Pancreas (tissue), 10 donors: ENCODE results near the gene FBLN2. TPM values are rescaled to one million over a fixed set of nuclear protein-coding genes. Genes with fewer than 3 reads are reported as not detected.

Experiments
- ATAC-seq, 4 donors: fragments of 200-7000 bp; cut with Tn5 transposase; one replicate each; pipeline versions ENCODE4 v1.8.0 to v1.9.1; 2020; ENCODE audit warnings: mild to moderate bottlenecking in 4 of 4, moderate library complexity in 4 of 4
- DNase-seq, 6 donors: peaks; one replicate each; pipeline ENCODE4 v3.0.0-alpha.2; 2020
- FAIRE-seq: peaks from 2 replicates; lab custom pipeline; 2012; peaks lifted over from hg19 to GRCh38; lab: Jason Lieb, UNC
- H3K27ac ChIP-seq, 4 donors: fragments of 200-600 bp; sonication (generic); 1 replicate in 3 of 4; 2 replicates in 1 of 4; pipeline versions ENCODE4 v1.5.0 to v1.8.0; 2020
- H3K27me3 ChIP-seq, 4 donors: fragments of 200-600 bp; one replicate each; pipeline ENCODE4 v1.8.0; 2021
- H3K36me3 ChIP-seq, 3 donors: fragments of 200-600 bp; sonication (generic) in 1 of 3; one replicate each; pipeline versions ENCODE4 v1.5.0 to v1.8.0; 2020 to 2021
- H3K4me1 ChIP-seq, 3 donors: fragments of 200-600 bp; one replicate each; pipeline ENCODE4 v1.8.0; 2021
- H3K4me3 ChIP-seq, 4 donors: fragments of 200-600 bp; sonication (generic) in 2 of 4; one replicate each; pipeline versions ENCODE4 v1.5.0 to v1.8.0; 2020 to 2021
- H3K9me3 ChIP-seq, 4 donors: fragments of 200-600 bp; one replicate each; pipeline ENCODE4 v1.8.0; 2021
- WGBS, 2 donors: extraction: QIAGEN DNeasy Blood & Tissue Kit; methylation state at CpG; one replicate each; pipeline ENCODE4 v1.1.7; 2013; 5-methylcytosine and 5-hydroxymethylcytosine counted together
- intact Hi-C, 3 donors: fragments of 100-400 bp; cut with DNase I; formaldehyde crosslinking; loops; one replicate each; pipeline versions ENCODE4 v1.11.1 to v1.14.2; 2022
- polyA plus RNA-seq, 2 donors: library from polyadenylated mRNA; stranded (reverse); fragments of 200-250 nt; gene quantifications; one replicate each; pipeline ENCODE4 v1.2.3, GENCODE V29; 2013
- total RNA-seq, 6 donors: library from RNA; stranded (reverse); fragmentation: NEBNext Ultra II Directional in 4 of 6; extraction: Animal tissue kit (Norgen Biotek cat#: 25700) in 4 of 6; gene quantifications; one replicate each; pipeline versions ENCODE4 v1.2.1 to v1.2.4, GENCODE V29; 2021 to 2023
- TF ChIP-seq, protein P1 (sequence below), 4 donors: fragments of 200-600 bp; sonication (generic) in 3 of 4; IDR thresholded peaks; one replicate each; pipeline versions ENCODE4 v1.5.0 to v1.8.0; 2021; ENCODE audit warnings: antibody characterized with exemption in 4 of 4
- donor health status: healthy with polysubstance abuse.
- donor health status: DM: no; HTN: no; CAD: no; lungs with moderate emphysema.
- donor health status: DM: no; HTN: no; CAD: no.
- donor health status: control.
- donor health status: control.
- donor health status: Bipolar disorder and iron deficiency.
- donor health status: DM: yes; HTN: yes; CAD: no.
- donor health status: DM: no; HTN: no; CAD: no.
- donor health status: DM: no; HTN: no; CAD: no.
- donor health status: DM: yes; HTN: yes; CAD: no.

FBLN2 gene
- total and polyA plus RNA-seq, 8 donors = 2.4 to 21.8 (median 4.2) TPM

- TF ChIP-seq, protein P1, sequence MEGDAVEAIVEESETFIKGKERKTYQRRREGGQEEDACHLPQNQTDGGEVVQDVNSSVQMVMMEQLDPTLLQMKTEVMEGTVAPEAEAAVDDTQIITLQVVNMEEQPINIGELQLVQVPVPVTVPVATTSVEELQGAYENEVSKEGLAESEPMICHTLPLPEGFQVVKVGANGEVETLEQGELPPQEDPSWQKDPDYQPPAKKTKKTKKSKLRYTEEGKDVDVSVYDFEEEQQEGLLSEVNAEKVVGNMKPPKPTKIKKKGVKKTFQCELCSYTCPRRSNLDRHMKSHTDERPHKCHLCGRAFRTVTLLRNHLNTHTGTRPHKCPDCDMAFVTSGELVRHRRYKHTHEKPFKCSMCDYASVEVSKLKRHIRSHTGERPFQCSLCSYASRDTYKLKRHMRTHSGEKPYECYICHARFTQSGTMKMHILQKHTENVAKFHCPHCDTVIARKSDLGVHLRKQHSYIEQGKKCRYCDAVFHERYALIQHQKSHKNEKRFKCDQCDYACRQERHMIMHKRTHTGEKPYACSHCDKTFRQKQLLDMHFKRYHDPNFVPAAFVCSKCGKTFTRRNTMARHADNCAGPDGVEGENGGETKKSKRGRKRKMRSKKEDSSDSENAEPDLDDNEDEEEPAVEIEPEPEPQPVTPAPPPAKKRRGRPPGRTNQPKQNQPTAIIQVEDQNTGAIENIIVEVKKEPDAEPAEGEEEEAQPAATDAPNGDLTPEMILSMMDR (IDR thresholded peaks at IDR 0.05) = no peak
- Histone ChIP-seq H3K9me3 (no peaks in the 10 kb centered on the region), H3K4me1 (no peaks in the 10 kb centered on the region), H3K36me3 (no peaks in the 10 kb centered on the region), H3K27me3 (no peaks in the 10 kb centered on the region), H3K27ac (no peak overlapping the region), H3K4me3 (no peak overlapping the region)
- no peak for FAIRE-seq
- ATAC-seq = no peak
- DNase-seq = no peak
- intact Hi-C loops = loop anchor here in 2 of 3 donors (5.0 kb wide), 2 partner anchors 147 to 547 kb away; no protein-coding TSS in a partner anchor
- WGBS, 2 donors = 86 to 90% methylated on average over 4 of the region's 4 CpGs
Measured at GRCh38 chr3:13644341-13645117, 95.6 kb downstream of the FBLN2 start.

DNA sequence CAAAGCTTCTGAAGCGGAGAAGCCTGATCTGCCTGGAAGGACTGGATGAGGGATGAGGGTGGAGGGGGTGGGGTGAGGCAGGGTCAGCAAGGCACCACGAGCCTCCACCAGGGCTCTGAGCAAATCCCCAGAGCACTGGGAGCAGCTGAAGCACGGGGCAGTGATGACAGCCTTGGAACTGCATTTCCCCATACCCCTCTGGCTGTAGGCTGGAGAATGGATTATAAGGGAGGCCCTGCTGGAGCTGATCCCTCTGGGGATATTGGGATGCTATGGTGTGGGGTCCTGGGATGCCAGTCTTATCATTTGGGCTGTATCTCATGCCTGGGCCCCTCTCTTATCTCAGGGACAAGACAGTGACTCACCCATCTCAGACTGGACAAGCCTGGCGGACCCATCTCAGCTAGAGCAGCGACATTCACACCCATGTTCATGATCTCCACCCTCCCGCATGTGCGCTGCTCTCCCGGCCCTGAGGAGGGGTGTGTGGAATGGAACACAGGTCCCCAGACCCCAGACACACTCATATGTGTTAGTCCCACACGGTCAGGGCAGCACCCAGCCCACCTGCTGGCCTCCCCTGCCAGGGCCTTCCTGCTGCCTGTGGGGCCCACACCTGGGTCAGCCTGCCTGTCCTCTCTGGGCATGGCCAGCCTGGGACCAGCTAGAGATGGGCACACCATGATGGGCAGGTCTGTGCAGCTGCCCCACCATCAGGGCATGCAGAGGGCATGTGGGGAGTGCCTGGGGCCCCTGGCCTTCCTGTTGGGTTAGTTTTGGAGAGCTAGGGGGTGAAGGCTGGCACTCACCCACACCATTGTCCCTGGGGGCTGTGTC, 97.1 kb downstream of the FBLN2 start:
- no peak for DNase-seq
- TF ChIP-seq, protein P1 (IDR thresholded peaks at IDR 0.05) = no peak
- ATAC-seq = no peak
- Histone ChIP-seq H3K4me3 (no peak overlapping the region), H3K9me3 (no peaks in the 10 kb centered on the region), H3K27ac (no peak overlapping the region), H3K4me1 (no peaks in the 10 kb centered on the region), H3K27me3 (no peaks in the 10 kb centered on the region), H3K36me3 (no peaks in the 10 kb centered on the region)
- intact Hi-C loops = loop anchor here (2.0 to 5.0 kb wide), 3 partner anchors 149 to 549 kb away; no protein-coding TSS in a partner anchor
- WGBS, 2 donors = 77 to 83% methylated on average over 9 of the region's 9 CpGs
- FAIRE-seq = no peak

- H3K36me3 ChIP-seq = no peaks in the 10 kb centered on the region
- no peaks in the 10 kb centered on the region for H3K9me3 ChIP-seq
- intact Hi-C loops = loop anchor here (2.0 to 5.0 kb wide), 3 partner anchors 150 to 550 kb away; no protein-coding TSS in a partner anchor
- no peak overlapping the region for H3K27ac ChIP-seq
- no peak overlapping the region for H3K4me3 ChIP-seq
- no peaks in the 10 kb centered on the region for H3K4me1 ChIP-seq
- no peaks in the 10 kb centered on the region for H3K27me3 ChIP-seq
- ATAC-seq (no peak), DNase-seq (peak in 1 of 6 donors; percentile 26), FAIRE-seq (no peak)
- TF ChIP-seq, protein P1 (IDR thresholded peaks at IDR 0.05) = no peak
- 35 to 38% methylated on average over 19 of the region's 19 CpGs for WGBS, 2 donors
Measured at GRCh38 chr3:13647298-13648059, 98.6 kb downstream of the FBLN2 start.

GRCh38 chr3:13648060-13649001, 99.4 kb downstream of the FBLN2 start:
- peak; percentile 67 to 95 (median 86) for DNase-seq
- WGBS, 2 donors = 10 to 12% methylated on average over 20 of the region's 20 CpGs
- H3K4me1 ChIP-seq = no peaks in the 10 kb centered on the region
- no peaks in the 10 kb centered on the region for H3K9me3 ChIP-seq
- ATAC-seq = peak; percentile 82 to 88 (median 86)
- no peak overlapping the region for H3K4me3 ChIP-seq
- no peaks in the 10 kb centered on the region for H3K36me3 ChIP-seq
- TF ChIP-seq, protein P1 (IDR thresholded peaks at IDR 0.05) = peak; percentile 95 to 99 (median 96)
- no peak overlapping the region for H3K27ac ChIP-seq
- no peaks in the 10 kb centered on the region for H3K27me3 ChIP-seq
- FAIRE-seq = no peak
- intact Hi-C loops = loop anchor here in 2 of 3 donors (2.0 to 5.0 kb wide), 3 partner anchors 151 to 551 kb away; no protein-coding TSS in a partner anchor
